Parathyroid adenoma (tissue), 2 donors: Measurements from ENCODE around the gene SLC27A4.

Experiments used
- H2AFZ ChIP-seq: fragments of 300-600 bp; sonication (generic); one replicate; pipeline ENCODE4 v1.7.0; 2017; ENCODE audit warnings: antibody characterized with exemption, mild to moderate bottlenecking
- H3K27ac ChIP-seq: fragments of 300-600 bp; sonication (generic); one replicate; pipeline ENCODE4 v1.7.0; 2017
- H3K27me3 ChIP-seq: fragments of 300-600 bp; sonication (generic); one replicate; pipeline ENCODE4 v1.7.0; 2017; ENCODE audit warnings: low read length; ENCODE audit not compliant: control insufficient read depth, insufficient read depth
- H3K36me3 ChIP-seq: fragments of 300-600 bp; sonication (generic); one replicate; pipeline ENCODE4 v1.7.0; 2017; ENCODE audit warnings: low read length; ENCODE audit not compliant: control insufficient read depth, insufficient read depth
- H3K4me1 ChIP-seq: fragments of 300-600 bp; sonication (generic); one replicate; pipeline ENCODE4 v1.7.0; 2017; ENCODE audit warnings: control low read depth
- H3K4me2 ChIP-seq: fragments of 300-600 bp; sonication (generic); one replicate; pipeline ENCODE4 v1.7.0; 2017; ENCODE audit warnings: low read length
- H3K4me3 ChIP-seq: fragments of 300-600 bp; sonication (generic); one replicate; pipeline ENCODE4 v1.7.0; 2017; ENCODE audit warnings: low read depth, low read length
- H3K79me2 ChIP-seq: fragments of 300-600 bp; sonication (generic); one replicate; pipeline ENCODE4 v1.7.0; 2017; ENCODE audit warnings: control low read depth
- H3K9ac ChIP-seq: fragments of 300-600 bp; sonication (generic); one replicate; pipeline ENCODE4 v1.7.0; 2017; ENCODE audit warnings: mild to moderate bottlenecking
- H3K9me3 ChIP-seq: fragments of 300-600 bp; sonication (generic); one replicate; pipeline ENCODE4 v1.7.0; 2017; ENCODE audit warnings: low read length; ENCODE audit not compliant: control insufficient read depth
- CTCF ChIP-seq: fragments of 300-600 bp; sonication (generic); IDR thresholded peaks from one replicate; pipeline ENCODE4 v1.7.0; 2017; ENCODE audit warnings: antibody characterized with exemption, mild to moderate bottlenecking
- donor health status: primary hyperparathyroidism.

SLC27A4 gene

GRCh38 chr9:128385496-128386460 lies 45.5 kb downstream of the SLC27A4 start:
- no peak for TF ChIP-seq CTCF
- Histone ChIP-seq H3K4me2 (no peak overlapping the region), H3K4me1 (no peaks in the 10 kb centered on the region), H3K4me3 (no peak overlapping the region), H2AFZ (no peak overlapping the region), H3K36me3 (no peaks in the 10 kb centered on the region), H3K79me2 (no peaks in the 10 kb centered on the region), H3K27ac (no peak overlapping the region), H3K9me3 (no peaks in the 10 kb centered on the region), H3K27me3 (no peaks in the 10 kb centered on the region), H3K9ac (no peak overlapping the region)

GRCh38 chr9:128388150-128388549 lies 47.8 kb downstream of the SLC27A4 start:
- Histone ChIP-seq H3K4me3 (no peak overlapping the region), H3K36me3 (no peaks in the 10 kb centered on the region), H3K79me2 (no peaks in the 10 kb centered on the region), H3K4me1 (no peaks in the 10 kb centered on the region), H2AFZ (no peak overlapping the region), H3K4me2 (no peak overlapping the region), H3K9me3 (no peaks in the 10 kb centered on the region), H3K27ac (no peak overlapping the region), H3K9ac (no peak overlapping the region), H3K27me3 (no peaks in the 10 kb centered on the region)
- no peak for TF ChIP-seq CTCF

DNA sequence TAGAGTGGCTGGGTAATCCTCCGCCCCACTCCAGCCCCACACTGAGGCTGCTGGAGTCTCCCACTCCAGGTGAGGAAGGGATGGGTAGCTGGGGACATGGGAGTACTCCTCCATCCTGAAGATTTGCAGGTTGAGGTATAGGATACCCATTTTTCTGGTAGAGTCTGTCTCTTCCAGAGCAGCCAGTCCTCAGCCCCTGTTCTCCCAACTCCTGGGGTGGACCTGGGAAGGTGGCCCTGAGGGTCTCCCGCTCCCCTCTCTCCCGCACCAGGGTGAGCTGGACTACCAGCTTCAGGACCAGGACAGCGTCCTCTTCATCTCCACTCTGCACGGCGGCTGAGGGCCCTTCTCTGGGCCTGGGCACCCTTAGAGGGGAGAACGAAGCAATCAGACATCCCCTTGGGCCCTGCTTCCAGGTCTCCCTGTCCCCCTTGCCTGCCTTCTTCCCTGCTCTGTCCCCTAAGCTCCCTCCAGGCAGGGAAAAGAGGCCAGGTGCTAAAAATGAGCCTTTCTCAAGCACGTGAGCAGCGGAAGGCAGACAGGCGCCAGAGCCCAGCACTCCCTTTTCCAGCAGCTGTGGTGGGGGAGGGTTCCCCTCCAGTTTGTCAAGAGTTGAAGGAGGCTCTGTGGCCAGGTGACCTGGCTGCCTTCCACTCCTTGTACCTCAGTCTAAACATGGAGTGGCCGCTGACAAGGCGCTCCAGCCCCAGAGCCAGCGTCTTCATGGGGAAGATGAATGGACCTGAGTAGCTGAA lies 49.2 kb downstream of the SLC27A4 start:
- H2AFZ ChIP-seq: no peak overlapping the region
- H3K27me3 ChIP-seq: no peaks in the 10 kb centered on the region
- H3K4me3 ChIP-seq: no peak overlapping the region
- no peak overlapping the region for H3K27ac ChIP-seq
- no peak overlapping the region for H3K9ac ChIP-seq
- H3K4me2 ChIP-seq: no peak overlapping the region
- no peaks in the 10 kb centered on the region for H3K4me1 ChIP-seq
- H3K79me2 ChIP-seq: no peaks in the 10 kb centered on the region
- TF ChIP-seq CTCF: no peak
- no peaks in the 10 kb centered on the region for H3K36me3 ChIP-seq
- no peaks in the 10 kb centered on the region for H3K9me3 ChIP-seq

GRCh38 chr9:128390150-128390812 lies 50.0 kb downstream of the SLC27A4 start:
- H3K4me3 ChIP-seq: no peak overlapping the region
- no peak overlapping the region for H3K4me2 ChIP-seq
- H3K9me3 ChIP-seq: no peaks in the 10 kb centered on the region
- H3K36me3 ChIP-seq: no peaks in the 10 kb centered on the region
- no peaks in the 10 kb centered on the region for H3K4me1 ChIP-seq
- no peak overlapping the region for H2AFZ ChIP-seq
- no peaks in the 10 kb centered on the region for H3K27me3 ChIP-seq
- no peak overlapping the region for H3K9ac ChIP-seq
- TF ChIP-seq CTCF: no peak
- no peak overlapping the region for H3K27ac ChIP-seq
- H3K79me2 ChIP-seq: no peaks in the 10 kb centered on the region
